IMR-90 (cell line): ENCODE data around the gene SNRPD1. TPM values are rescaled to one million over a fixed set of nuclear protein-coding genes. Genes with fewer than 3 reads are reported as not detected.

Experiments used
- ATAC-seq: fragments of 200-7000 bp; cut with Tn5 transposase; 2 replicates; pipeline ENCODE4 v1.9.1; 2020; ENCODE audit warnings: low read depth, mild to moderate bottlenecking, moderate library complexity
- BruUV-seq: library from RNA; stranded (reverse); fragments of 400-500 nt; replicated peaks from 2 replicates; lab custom pipeline; 2021; lab: Mats Ljungman, UMichigan
- CTCF ChIA-PET: fragments of 300-600 bp; formaldehyde crosslinking; extraction: SDS; loops from one replicate; lab custom pipeline; 2021; ENCODE audit warnings: antibody characterized with exemption; lab: Yijun Ruan, JAX
- POLR2A ChIA-PET: fragments of 300-600 bp; sonication (Branson Sonifier 250); formaldehyde crosslinking; loops from one replicate; lab custom pipeline; 2022; ENCODE audit warnings: antibody characterized with exemption; ENCODE audit not compliant: unreplicated experiment; lab: Charles Lee
- DNase-seq: peaks from one replicate; pipeline ENCODE4 v3.0.0; 2013
- H2AFZ ChIP-seq: replicated peaks from 2 replicates; pipeline ENCODE3; 2013; ENCODE audit warnings: low read length, mild to moderate bottlenecking; ENCODE audit not compliant: poor library complexity
- H2AK5ac ChIP-seq: 2 replicates; pipeline ENCODE4 v1.6.1; 2013; ENCODE audit warnings: low read depth, low read length, inconsistent platforms
- H2AK9ac ChIP-seq: replicated peaks from 2 replicates; pipeline ENCODE3; 2013; ENCODE audit warnings: mild to moderate bottlenecking, low read depth, low read length, moderate library complexity; ENCODE audit not compliant: poor library complexity
- H2BK120ac ChIP-seq: 2 replicates; pipeline ENCODE4 v1.6.1; 2013; ENCODE audit warnings: low read depth, low read length, inconsistent platforms
- H2BK15ac ChIP-seq: 3 replicates; pipeline ENCODE4 v1.6.1; 2013; ENCODE audit warnings: low read depth, low read length, inconsistent platforms
- H2BK20ac ChIP-seq: 2 replicates; pipeline ENCODE4 v1.6.1; 2013; ENCODE audit warnings: low read depth, mild to moderate bottlenecking, inconsistent platforms, low read length, moderate library complexity
- H2BK5ac ChIP-seq: 2 replicates; pipeline ENCODE4 v1.6.1; 2013; ENCODE audit warnings: mild to moderate bottlenecking, low read depth, low read length, inconsistent platforms; ENCODE audit not compliant: poor library complexity, severe bottlenecking
- H3K14ac ChIP-seq: replicated peaks from 2 replicates; pipeline ENCODE4 v1.6.1; 2013; ENCODE audit warnings: low read depth, low read length, inconsistent platforms
- H3K18ac ChIP-seq: 2 replicates; pipeline ENCODE4 v1.6.1; 2013; ENCODE audit warnings: low read depth, low read length, control low read depth
- H3K23ac ChIP-seq: 2 replicates; pipeline ENCODE4 v1.6.1; 2013; ENCODE audit warnings: low read depth, low read length, inconsistent platforms
- H3K27ac ChIP-seq: 2 replicates; pipeline ENCODE4 v1.5.1; 2013; ENCODE audit warnings: mild to moderate bottlenecking, control low read depth, low read length; ENCODE audit not compliant: insufficient read depth
- H3K27me3 ChIP-seq: 2 replicates; pipeline ENCODE4 v1.6.1; 2013; ENCODE audit warnings: low read length; ENCODE audit not compliant: control insufficient read depth, insufficient read depth
- H3K36me3 ChIP-seq: 2 replicates; pipeline ENCODE4 v1.6.1; 2013; ENCODE audit warnings: low read length, mixed read lengths; ENCODE audit not compliant: control insufficient read depth, insufficient read depth
- H3K4ac ChIP-seq: 2 replicates; pipeline ENCODE4 v1.6.1; 2013; ENCODE audit warnings: low read depth, low read length, inconsistent platforms
- H3K4me1 ChIP-seq: 2 replicates; pipeline ENCODE4 v1.6.1; 2013; ENCODE audit warnings: low read length, mixed read lengths; ENCODE audit not compliant: control insufficient read depth, insufficient read depth
- H3K4me2 ChIP-seq: 2 replicates; pipeline ENCODE4 v1.6.1; 2013; ENCODE audit warnings: low read depth, mild to moderate bottlenecking, control low read depth, low read length, moderate library complexity
- H3K4me3 ChIP-seq: 2 replicates; pipeline ENCODE4 v1.5.1; 2013; ENCODE audit warnings: low read depth, mild to moderate bottlenecking, control low read depth, low read length, moderate library complexity; ENCODE audit not compliant: insufficient read depth
- H3K56ac ChIP-seq: 2 replicates; pipeline ENCODE4 v1.6.1; 2013; ENCODE audit warnings: low read length, inconsistent platforms; ENCODE audit not compliant: insufficient read depth; ENCODE audit errors: extremely low read depth
- H3K79me1 ChIP-seq, 2 experiments: 2 replicates each; pipeline ENCODE4 v1.6.1; 2013; ENCODE audit warnings: low read length in 2 of 2, inconsistent platforms in 1 of 2, low read depth in 1 of 2
- H3K9ac ChIP-seq: 2 replicates; pipeline ENCODE4 v1.6.1; 2013; ENCODE audit warnings: low read depth, low read length, control low read depth
- H3K9me1 ChIP-seq: 2 replicates; pipeline ENCODE4 v1.6.1; 2013; ENCODE audit warnings: low read length, inconsistent platforms; ENCODE audit not compliant: insufficient read depth
- H3K9me3 ChIP-seq: 2 replicates; pipeline ENCODE4 v1.6.1; 2013; ENCODE audit warnings: low read length; ENCODE audit not compliant: control insufficient read depth, insufficient read depth
- H4K20me1 ChIP-seq: 2 replicates; pipeline ENCODE4 v1.6.1; 2013; ENCODE audit warnings: low read length, inconsistent platforms; ENCODE audit not compliant: insufficient read depth
- H4K5ac ChIP-seq: 2 replicates; pipeline ENCODE4 v1.6.1; 2013; ENCODE audit warnings: mild to moderate bottlenecking, low read depth, low read length, control low read depth
- H4K8ac ChIP-seq, 2 experiments: 2 replicates each; pipeline ENCODE4 v1.6.1; 2013; ENCODE audit warnings: low read depth in 2 of 2, low read length in 2 of 2, control low read depth in 1 of 2, inconsistent platforms in 1 of 2
- H4K91ac ChIP-seq: 2 replicates; pipeline ENCODE4 v1.6.1; 2013; ENCODE audit warnings: low read depth, low read length, inconsistent platforms; ENCODE audit not compliant: insufficient read depth
- WGBS, 2 experiments: methylation state at CpG; one replicate each; pipeline versions ENCODE4 v1.1.5 to v1.1.7; 2013; ENCODE audit warnings: missing lambda C conversion rate in 2 of 2; ENCODE audit not compliant: insufficient read length in 1 of 2; ENCODE audit errors: extremely low coverage in 2 of 2; 5-methylcytosine and 5-hydroxymethylcytosine counted together
- dilution Hi-C: fragments of 300-500 bp; cut with HindIII; formaldehyde crosslinking; loops from one replicate; pipeline ENCODE4 v1.14.3; 2018; ENCODE audit warnings: low sequenced_read_pairs; ENCODE audit not compliant: unreplicated experiment
- in situ Hi-C: fragments of 300-500 bp; cut with MboI; formaldehyde crosslinking; loops from 3 replicates; pipeline ENCODE4 v1.14.3; 2019; ENCODE audit warnings: low sequenced_read_pairs, inconsistent platforms, mixed read lengths
- intact Hi-C: fragments of 100-400 bp; cut with micrococcal nuclease; formaldehyde crosslinking; loops from 2 replicates; pipeline ENCODE4 v1.10.0; 2022
- polyA plus RNA-seq, 3 experiments: library from polyadenylated mRNA; depleted of rRNA; stranded (reverse); fragments of >200 nt; gene quantifications; 2 replicates each; pipeline ENCODE4 v1.2.3, GENCODE V29; 2012; ENCODE audit warnings: low replicate concordance in 1 of 3
- total RNA-seq: library from RNA; depleted of rRNA; stranded (reverse); fragments of >200 nt; gene quantifications from 2 replicates; pipeline ENCODE4 v1.2.3, GENCODE V29; 2012
- TF ChIP-seq, protein P1 (sequence below): conservative IDR thresholded peaks from 2 replicates; pipeline ENCODE4 v1.5.1; 2012; ENCODE audit warnings: mild to moderate bottlenecking, low read depth, low read length, improper control_type of control experiment

SNRPD1 gene
- total and polyA plus RNA-seq, 2 of the 4 experiments (the other 2 are of a cell fraction), result 6.8 to 19.8 TPM

GRCh38 chr18:21669736-21670285 lies 57.7 kb downstream of the SNRPD1 start:
- Histone ChIP-seq H3K9me3 (no peaks in the 10 kb centered on the region), H2BK5ac (no peak overlapping the region), H4K91ac (no peak overlapping the region), H3K18ac (no peak overlapping the region), H2BK120ac (no peak overlapping the region), H3K79me1 (no peaks in the 10 kb centered on the region), H3K9me1 (no peaks in the 10 kb centered on the region), H3K4ac (no peak overlapping the region), H4K20me1 (no peaks in the 10 kb centered on the region), H4K5ac (no peak overlapping the region), H2AK9ac (no peak overlapping the region), H3K27me3 (no peaks in the 10 kb centered on the region), H3K4me3 (no peak overlapping the region), H2AFZ (peak overlapping the region; percentile 5), H3K23ac (no peak overlapping the region), H3K4me1 (no peaks in the 10 kb centered on the region), H3K14ac (no peak overlapping the region), H3K27ac (no peak overlapping the region), H3K4me2 (no peak overlapping the region), H2BK15ac (no peak overlapping the region), H2AK5ac (no peak overlapping the region), H4K8ac (no peak overlapping the region), H3K56ac (no peak overlapping the region), H3K36me3 (no peaks in the 10 kb centered on the region), H3K9ac (no peak overlapping the region), H2BK20ac (no peak overlapping the region)
- intact Hi-C loops (loop anchor here (10.0 kb wide), 1 partner anchor 55 kb away; no protein-coding TSS in a partner anchor), in situ Hi-C loops (no loop called here), dilution Hi-C loops (no loop called here)
- TF ChIP-seq, protein P1, sequence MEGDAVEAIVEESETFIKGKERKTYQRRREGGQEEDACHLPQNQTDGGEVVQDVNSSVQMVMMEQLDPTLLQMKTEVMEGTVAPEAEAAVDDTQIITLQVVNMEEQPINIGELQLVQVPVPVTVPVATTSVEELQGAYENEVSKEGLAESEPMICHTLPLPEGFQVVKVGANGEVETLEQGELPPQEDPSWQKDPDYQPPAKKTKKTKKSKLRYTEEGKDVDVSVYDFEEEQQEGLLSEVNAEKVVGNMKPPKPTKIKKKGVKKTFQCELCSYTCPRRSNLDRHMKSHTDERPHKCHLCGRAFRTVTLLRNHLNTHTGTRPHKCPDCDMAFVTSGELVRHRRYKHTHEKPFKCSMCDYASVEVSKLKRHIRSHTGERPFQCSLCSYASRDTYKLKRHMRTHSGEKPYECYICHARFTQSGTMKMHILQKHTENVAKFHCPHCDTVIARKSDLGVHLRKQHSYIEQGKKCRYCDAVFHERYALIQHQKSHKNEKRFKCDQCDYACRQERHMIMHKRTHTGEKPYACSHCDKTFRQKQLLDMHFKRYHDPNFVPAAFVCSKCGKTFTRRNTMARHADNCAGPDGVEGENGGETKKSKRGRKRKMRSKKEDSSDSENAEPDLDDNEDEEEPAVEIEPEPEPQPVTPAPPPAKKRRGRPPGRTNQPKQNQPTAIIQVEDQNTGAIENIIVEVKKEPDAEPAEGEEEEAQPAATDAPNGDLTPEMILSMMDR, result no peak
- DNase-seq, result no peak
- WGBS, 2 experiments, result 73% methylated on average over 3 of the region's 9 CpGs; no CpG with 5 or more reads in 1 of the 2 experiments
- ChIA-PET POLR2A (no interaction called here), CTCF (no interaction called here)
- ATAC-seq, result no peak
- no TSS peak for BruUV-seq
